ENCODE results near the gene CAB39.

The CAB39 gene

GRCh38 chr2:230778350-230779063 lies 65.9 kb downstream of the CAB39 start:
- DNase-seq (ENCODE audit: low read depth), result peak; percentile 43
- TF ChIP-seq CTCF (conservative IDR thresholded peaks at IDR 0.05; ENCODE audit: low read depth, low read length), result no peak
- no peak overlapping the region for H3K4me3 ChIP-seq (ENCODE audit: low read depth, low read length)

GRCh38 chr2:230779126-230779525 lies 66.5 kb downstream of the CAB39 start:
- no peak for DNase-seq (ENCODE audit: low read depth)
- no peak overlapping the region for H3K4me3 ChIP-seq (ENCODE audit: low read depth, low read length)
- no peak for TF ChIP-seq CTCF (conservative IDR thresholded peaks at IDR 0.05; ENCODE audit: low read depth, low read length)

- no peak overlapping the region for H3K4me3 ChIP-seq (ENCODE audit: low read depth, low read length)
- DNase-seq (ENCODE audit: low read depth), result no peak
- TF ChIP-seq CTCF (conservative IDR thresholded peaks at IDR 0.05; ENCODE audit: low read depth, low read length), result no peak
These were observed 67.0 kb downstream of the CAB39 start for GRCh38 chr2:230779607-230780006.

- TF ChIP-seq CTCF (conservative IDR thresholded peaks at IDR 0.05; ENCODE audit: low read depth, low read length), result no peak
- no peak for DNase-seq (ENCODE audit: low read depth)
These were observed 68.6 kb downstream of the CAB39 start for GRCh38 chr2:230781130-230781797.

GRCh38 chr2:230783101-230783500 lies 70.5 kb downstream of the CAB39 start:
- no peak for TF ChIP-seq CTCF (conservative IDR thresholded peaks at IDR 0.05; ENCODE audit: low read depth, low read length)
- no peak overlapping the region for H3K4me3 ChIP-seq (ENCODE audit: low read depth, low read length)
- no peak for DNase-seq (ENCODE audit: low read depth)

More at GRCh38 chr2:230781130-230781797, 68.6 kb downstream of the CAB39 start:
- H3K4me3 ChIP-seq (ENCODE audit: low read depth, low read length), result no peak overlapping the region

- TF ChIP-seq CTCF (conservative IDR thresholded peaks at IDR 0.05; ENCODE audit: low read depth, low read length), result no peak
- no peak for DNase-seq (ENCODE audit: low read depth)
These were observed 72.2 kb downstream of the CAB39 start for GRCh38 chr2:230784795-230785194.

GRCh38 chr2:230785346-230785745 lies 72.7 kb downstream of the CAB39 start:
- no peak for DNase-seq (ENCODE audit: low read depth)
- no peak overlapping the region for H3K4me3 ChIP-seq (ENCODE audit: low read depth, low read length)
- no peak for TF ChIP-seq CTCF (conservative IDR thresholded peaks at IDR 0.05; ENCODE audit: low read depth, low read length)

More at GRCh38 chr2:230784795-230785194, 72.2 kb downstream of the CAB39 start:
- no peak overlapping the region for H3K4me3 ChIP-seq (ENCODE audit: low read depth, low read length)

Data from choroid plexus epithelial cell (primary cell).